NT2/D1 (cell line): Measurements from ENCODE around the gene RAB8B.

Experiments
- DNase-seq: peaks from one replicate; pipeline ENCODE4 v3.0.0-alpha.2; 2011; ENCODE audit warnings: low read depth, low spot score
- H3K27me3 ChIP-seq: 2 replicates; pipeline ENCODE4 v1.6.0; 2011; ENCODE audit warnings: mild to moderate bottlenecking; ENCODE audit not compliant: insufficient read length, insufficient read depth
- H3K36me3 ChIP-seq: 2 replicates; pipeline ENCODE4 v1.6.1; 2011; ENCODE audit warnings: mild to moderate bottlenecking, low read length, mixed read lengths; ENCODE audit not compliant: insufficient read depth, insufficient read length
- H3K4me1 ChIP-seq: 2 replicates; pipeline ENCODE4 v1.5.1; 2011; ENCODE audit not compliant: insufficient read depth, insufficient read length
- H3K4me3 ChIP-seq: 2 replicates; pipeline ENCODE4 v1.5.1; 2011; ENCODE audit warnings: low read depth; ENCODE audit not compliant: insufficient read length
- H3K9ac ChIP-seq: 2 replicates; pipeline ENCODE4 v1.6.0; 2011; ENCODE audit warnings: low read depth; ENCODE audit not compliant: insufficient read length
- H3K9me3 ChIP-seq: 2 replicates; pipeline ENCODE4 v1.5.1; 2011; ENCODE audit warnings: mild to moderate bottlenecking, low read length; ENCODE audit not compliant: insufficient read depth
- SUZ12 ChIP-seq: IDR thresholded peaks from 2 replicates; pipeline ENCODE4 v1.6.1; 2011; ENCODE audit not compliant: insufficient read length, insufficient read depth; ENCODE audit errors: extremely low read depth
- YY1 ChIP-seq: IDR thresholded peaks from 2 replicates; pipeline ENCODE4 v1.6.1; 2011; ENCODE audit not compliant: insufficient read length, insufficient read depth
- ZNF274 ChIP-seq: IDR thresholded peaks from 2 replicates; pipeline ENCODE4 v1.6.1; 2011; ENCODE audit warnings: mild to moderate bottlenecking, low read depth, low read length

Gene RAB8B

DNA sequence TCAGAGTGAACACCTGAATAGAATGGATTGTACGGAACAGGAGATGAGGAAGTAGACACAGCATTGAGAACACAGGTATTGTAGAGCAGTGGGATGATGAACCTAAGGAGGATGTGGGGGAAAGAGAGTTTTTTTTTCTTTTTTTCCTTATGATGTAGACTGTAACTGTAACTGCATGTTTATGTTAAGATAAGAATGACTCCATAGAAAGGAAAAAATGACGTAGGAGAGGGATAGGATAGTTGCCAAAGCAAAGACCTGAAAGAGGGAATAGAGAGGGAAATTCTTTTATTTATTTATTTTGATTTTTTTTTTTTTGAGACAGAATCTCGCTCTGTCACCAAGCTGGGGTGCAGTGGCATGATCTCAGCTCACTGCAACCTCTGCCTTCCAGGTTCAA lies 121.2 kb downstream of the RAB8B start:
- peaks cover 2% of the 10 kb centered on the region for H3K4me1 ChIP-seq
- DNase-seq: no peak
- peaks cover 6% of the 10 kb centered on the region for H3K36me3 ChIP-seq
- H3K4me3 ChIP-seq: no peak overlapping the region
- H3K9me3 ChIP-seq: no peaks in the 10 kb centered on the region
- no peaks in the 10 kb centered on the region for H3K27me3 ChIP-seq
- H3K9ac ChIP-seq: no peak overlapping the region
- TF ChIP-seq YY1 (no peak), ZNF274 (no peak), SUZ12 (no peak)

DNA sequence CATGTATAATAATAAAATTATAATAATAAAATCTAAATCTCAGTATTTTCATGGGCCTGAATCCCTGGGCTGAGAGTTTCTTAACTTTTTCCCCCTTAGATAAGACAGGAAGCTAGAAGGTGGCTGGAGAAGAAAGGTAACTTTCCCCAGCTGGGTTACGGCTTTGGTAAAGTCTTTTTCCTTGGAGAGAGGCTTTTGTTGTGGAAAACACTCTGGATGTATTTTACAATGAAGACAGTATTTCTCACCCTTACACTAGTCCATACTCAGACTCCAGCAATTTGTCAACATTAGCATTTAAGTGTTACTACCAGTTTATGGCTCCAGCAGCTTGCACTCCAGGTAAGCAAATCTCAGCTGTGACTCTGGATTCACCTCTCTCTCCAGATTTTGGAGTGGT lies 122.9 kb downstream of the RAB8B start:
- H3K27me3 ChIP-seq: no peaks in the 10 kb centered on the region
- peak; percentile 60 for DNase-seq
- H3K4me1 ChIP-seq: peaks cover 2% of the 10 kb centered on the region
- no peaks in the 10 kb centered on the region for H3K36me3 ChIP-seq
- no peaks in the 10 kb centered on the region for H3K9me3 ChIP-seq
- no peak overlapping the region for H3K9ac ChIP-seq
- no peak overlapping the region for H3K4me3 ChIP-seq
- TF ChIP-seq ZNF274: no peak

DNA sequence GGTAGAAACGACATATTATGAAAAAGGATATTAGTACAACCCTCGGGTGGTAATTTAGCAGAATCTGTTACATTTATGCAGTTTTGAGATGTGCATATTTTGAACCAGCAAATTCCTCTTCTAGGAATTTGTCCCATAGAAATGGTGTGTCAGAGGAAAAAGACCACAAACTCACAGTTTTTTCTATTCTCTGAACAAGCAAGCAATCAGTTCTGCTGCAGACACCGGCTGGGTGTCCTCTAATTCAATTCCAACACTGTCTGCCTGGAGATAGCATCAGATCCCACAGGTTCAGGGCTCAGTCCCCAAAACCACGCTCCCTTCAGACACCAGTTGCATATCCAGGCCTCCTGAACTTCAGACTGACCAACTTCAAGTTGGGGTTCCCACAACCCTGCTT lies 124.4 kb downstream of the RAB8B start:
- Histone ChIP-seq H3K36me3 (no peaks in the 10 kb centered on the region), H3K27me3 (no peaks in the 10 kb centered on the region), H3K4me3 (no peak overlapping the region), H3K9ac (no peak overlapping the region), H3K9me3 (no peaks in the 10 kb centered on the region), H3K4me1 (peaks cover 2% of the 10 kb centered on the region)
- no peak for DNase-seq
- TF ChIP-seq SUZ12 (no peak), YY1 (no peak), ZNF274 (no peak)

DNA sequence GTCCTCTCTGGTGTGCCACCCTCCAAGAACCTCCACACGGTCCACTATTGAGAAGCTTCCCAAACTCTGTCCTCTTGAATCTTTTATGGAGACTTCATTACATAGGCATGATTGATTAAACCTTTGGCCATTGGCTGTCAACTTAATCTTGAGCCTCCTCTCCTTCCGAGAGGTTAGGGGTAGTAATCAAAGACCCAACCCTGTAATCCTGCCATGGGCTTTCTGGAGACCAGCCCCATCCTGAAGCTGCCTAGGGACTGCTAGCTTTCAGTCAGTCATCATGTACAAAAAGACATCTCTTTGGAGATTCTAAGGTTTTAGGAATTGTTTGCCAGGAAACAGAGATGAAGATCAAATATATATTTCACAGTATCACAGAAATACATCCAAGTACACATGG lies 125.0 kb downstream of the RAB8B start:
- H3K9ac ChIP-seq: no peak overlapping the region
- H3K4me1 ChIP-seq: peaks cover 2% of the 10 kb centered on the region
- no peak for DNase-seq
- no peaks in the 10 kb centered on the region for H3K27me3 ChIP-seq
- H3K9me3 ChIP-seq: no peaks in the 10 kb centered on the region
- TF ChIP-seq ZNF274 (no peak), SUZ12 (no peak), YY1 (no peak)
- H3K36me3 ChIP-seq: no peaks in the 10 kb centered on the region
- no peak overlapping the region for H3K4me3 ChIP-seq
